GM21529 (cell line): Measurements from ENCODE around the gene LTV1.

Experiments
- ATAC-seq: cut with Tn5 transposase; IDR thresholded peaks from one replicate; pipeline ENCODE4 v1.9.1; 2021; ENCODE audit not compliant: unreplicated experiment

The LTV1 gene

GRCh38 chr6:143884216-143884900 lies 41.2 kb downstream of the LTV1 start:
- ATAC-seq, result no peak

- ATAC-seq, result no peak
These were observed 42.0 kb downstream of the LTV1 start for GRCh38 chr6:143885116-143885515.

- ATAC-seq, result no peak
These were observed 51.5 kb downstream of the LTV1 start for GRCh38 chr6:143894655-143895054.

- ATAC-seq, result no peak
These were observed 53.2 kb downstream of the LTV1 start for GRCh38 chr6:143896126-143896860.

GRCh38 chr6:143900358-143900757 lies 57.2 kb downstream of the LTV1 start:
- ATAC-seq, result no peak

- ATAC-seq, result peak; percentile 95
These were observed 59.0 kb downstream of the LTV1 start for GRCh38 chr6:143901885-143902750.

GRCh38 chr6:143902827-143903226 lies 59.7 kb downstream of the LTV1 start:
- ATAC-seq, result no peak

GRCh38 chr6:143911028-143911427 lies 67.9 kb downstream of the LTV1 start:
- no peak for ATAC-seq

- ATAC-seq, result no peak
These were observed 69.5 kb downstream of the LTV1 start for GRCh38 chr6:143912671-143913070.
